ENCODE data around the gene PDE4D.

DNA sequence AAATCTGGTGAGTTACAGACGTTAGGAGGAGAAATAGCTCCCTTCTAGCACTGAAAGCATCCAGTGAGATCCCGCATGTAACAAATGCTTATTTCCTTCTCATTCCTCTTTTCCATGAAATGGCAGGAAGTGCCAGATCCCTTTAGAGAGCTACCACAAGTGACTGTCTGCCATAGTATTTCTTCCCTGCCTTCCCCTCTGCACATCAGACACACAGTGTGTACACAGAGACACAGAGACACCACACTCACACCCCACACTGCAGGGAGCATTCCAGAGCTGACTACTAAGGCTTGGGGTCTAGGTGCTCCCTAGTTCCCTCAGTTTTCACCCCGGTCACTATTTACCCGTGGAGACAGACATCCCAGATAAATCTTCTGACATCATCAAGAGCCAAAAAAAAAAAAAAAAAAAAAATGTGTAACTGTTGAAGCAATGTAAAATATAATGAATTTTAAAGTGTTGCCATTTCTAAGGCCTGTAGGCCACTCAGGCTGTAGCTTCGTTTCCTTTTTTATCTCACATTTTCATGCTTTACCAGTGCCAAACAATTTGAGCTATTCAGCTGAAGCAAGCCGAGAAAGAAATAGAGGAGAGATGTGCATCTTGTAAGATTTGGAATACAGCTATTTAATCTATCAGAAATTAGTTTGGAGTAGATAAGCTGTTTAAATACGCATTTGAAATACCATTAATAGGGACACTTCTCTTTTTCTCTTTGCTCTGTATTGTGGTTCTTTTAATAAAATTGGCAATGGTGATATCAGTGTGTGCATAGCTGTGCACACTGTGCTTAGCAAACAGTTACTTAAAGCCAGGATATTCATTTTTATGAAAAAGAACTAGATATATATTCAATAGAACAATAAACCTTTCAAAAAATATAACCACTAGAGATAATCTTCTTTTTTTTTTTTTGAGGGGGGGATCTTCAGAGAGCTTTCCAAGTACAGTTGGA lies 405.5 kb downstream of the PDE4D start:
- TF ChIP-seq CTCF (IDR thresholded peaks at IDR 0.05) (no peak), POLR2A (IDR thresholded peaks at IDR 0.05) (no peak)
